ENCODE results near the gene KHNYN.
"Not testable (repeated sequence)": the region's sequence is repeated elsewhere in the genome, so short reads cannot be mapped to it uniquely, and the experiment has no call there.

KHNYN gene

DNA sequence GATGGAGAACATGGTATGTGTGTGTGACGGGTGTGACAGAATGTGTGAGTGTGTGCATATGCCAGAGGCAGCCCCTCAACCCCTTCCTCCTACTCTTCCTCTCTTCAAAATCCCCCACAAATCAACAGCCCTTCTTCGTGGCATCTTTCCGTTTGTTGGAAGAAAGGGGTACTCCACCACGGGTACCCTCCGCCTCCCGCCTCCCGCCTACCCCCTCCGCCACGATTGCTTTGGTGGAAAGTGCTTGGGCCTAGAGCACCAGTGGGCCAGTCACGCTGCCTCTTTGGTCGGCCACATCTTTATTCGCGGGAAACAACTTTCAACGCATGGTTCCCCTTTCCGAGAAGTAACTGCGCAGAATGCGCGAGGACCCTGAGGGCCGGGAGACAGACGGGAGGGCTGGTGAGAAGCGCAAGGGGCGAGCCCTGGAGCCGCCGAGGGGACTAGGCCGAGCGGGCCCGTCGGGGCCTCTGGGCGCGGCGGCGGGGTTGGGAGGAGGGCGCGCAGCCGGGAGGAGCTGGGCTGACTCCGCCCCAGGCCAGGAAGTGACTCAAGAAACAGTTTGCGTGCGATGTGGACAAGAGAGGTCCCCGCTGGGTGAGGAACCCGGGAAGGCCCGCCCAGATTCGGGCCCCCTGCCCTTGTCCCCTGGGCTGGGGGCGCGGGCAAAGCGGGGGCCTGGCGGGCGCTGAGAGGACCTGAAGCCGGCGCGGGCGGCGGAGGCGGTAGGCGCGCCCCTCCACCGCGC lies at the start of gene KHNYN, which contains the start of gene CBLN3:
TSS of gene KHNYN (plus strand) at position 560 of the 748 bp plus-strand sequence. CDS start 777 bp downstream, outside the sequence.
TSS of gene CBLN3 (minus strand) at position 274 of the 748 bp plus-strand sequence. CDS start 614 bp downstream, outside the sequence.
- DNase-seq = peak; percentile 80

DNA sequence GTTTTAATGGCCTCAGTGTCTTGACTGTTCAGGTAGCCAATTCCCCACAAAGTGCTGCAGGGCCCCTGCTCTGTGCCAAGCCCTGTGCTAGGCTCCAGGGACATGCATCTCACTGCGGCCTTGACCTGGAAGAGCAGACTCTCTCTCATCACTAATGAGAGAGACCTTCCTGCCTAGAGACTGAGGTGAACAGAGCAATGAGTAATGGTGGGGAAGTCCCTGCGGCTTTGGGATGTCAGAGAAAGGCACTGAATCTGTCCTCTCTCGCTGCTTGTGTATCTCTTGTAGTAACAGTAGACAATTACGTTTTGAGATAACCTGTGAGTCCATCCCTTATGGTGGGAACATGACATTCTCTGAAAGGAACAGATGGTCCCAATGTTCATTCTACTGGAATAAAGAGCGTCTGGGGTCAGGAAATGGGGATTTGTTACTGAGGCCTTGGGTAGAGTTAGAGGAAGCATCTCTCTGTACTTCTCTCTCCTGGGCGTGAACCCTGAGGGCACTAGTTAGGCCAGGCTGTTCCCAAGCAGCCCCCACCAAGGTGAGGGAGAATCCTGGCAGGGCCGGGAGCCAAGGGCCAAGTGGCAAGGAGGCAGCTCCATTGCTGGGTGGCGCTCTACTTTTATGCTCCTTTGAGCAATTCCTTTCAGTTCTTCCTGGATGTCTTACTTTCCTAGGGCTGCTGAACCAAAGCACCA lies 48.2 kb upstream of the KHNYN start:
- DNase-seq = no peak

DNA sequence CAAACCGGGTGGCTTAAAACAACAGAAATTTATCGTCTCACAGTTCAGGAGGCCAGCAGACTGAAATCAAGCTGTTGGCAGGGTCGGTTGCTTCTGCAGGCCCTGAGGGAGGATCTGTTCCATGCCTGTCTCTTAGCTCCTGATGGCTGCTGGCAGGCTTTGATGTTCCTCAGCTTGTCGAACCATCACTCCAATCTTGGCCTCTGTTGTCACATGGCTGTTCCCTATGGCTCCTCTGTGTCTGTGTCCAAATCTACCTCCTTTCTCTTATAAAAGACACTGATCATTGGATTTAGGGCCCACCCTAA lies 47.7 kb upstream of the KHNYN start:
- DNase-seq = no peak

DNA sequence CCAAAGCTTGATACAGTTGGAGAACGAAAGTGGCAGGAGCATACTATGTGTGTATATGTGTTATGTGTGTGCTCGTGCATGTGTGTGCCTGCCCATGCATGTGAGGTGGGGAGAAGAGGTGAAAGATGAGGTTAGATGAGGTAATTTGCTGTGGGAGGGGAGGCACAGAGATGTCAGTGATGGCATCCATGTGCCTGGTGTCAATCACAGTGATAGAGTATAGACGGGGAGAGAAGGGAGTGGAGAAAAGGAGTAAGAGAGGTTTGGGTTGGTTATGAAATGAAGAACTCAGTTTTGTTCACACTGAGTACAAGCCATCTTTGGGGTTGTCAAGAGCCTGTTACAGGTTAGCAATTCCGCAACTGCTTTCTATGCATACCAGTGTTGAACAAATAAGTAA lies 45.6 kb upstream of the KHNYN start:
- no peak for DNase-seq

DNA sequence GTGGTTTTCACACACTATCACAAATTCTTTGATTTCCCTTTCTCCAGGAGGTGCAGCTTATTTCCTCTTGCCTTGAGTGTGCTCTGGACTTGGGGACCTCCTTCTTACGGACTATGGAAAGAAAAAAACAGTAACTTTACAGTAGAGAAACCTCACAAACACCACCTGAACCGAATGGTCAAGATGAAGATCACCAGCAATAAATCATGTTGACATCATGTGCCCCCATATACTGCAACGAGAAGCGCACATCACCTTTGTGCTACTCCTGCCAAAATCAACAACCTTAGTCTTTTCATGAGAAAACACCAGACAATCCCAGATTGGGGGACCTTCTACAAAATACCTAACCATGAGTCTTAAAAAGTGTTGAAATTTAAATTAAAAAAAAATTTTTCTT lies 44.2 kb upstream of the KHNYN start:
- DNase-seq = no peak

DNA sequence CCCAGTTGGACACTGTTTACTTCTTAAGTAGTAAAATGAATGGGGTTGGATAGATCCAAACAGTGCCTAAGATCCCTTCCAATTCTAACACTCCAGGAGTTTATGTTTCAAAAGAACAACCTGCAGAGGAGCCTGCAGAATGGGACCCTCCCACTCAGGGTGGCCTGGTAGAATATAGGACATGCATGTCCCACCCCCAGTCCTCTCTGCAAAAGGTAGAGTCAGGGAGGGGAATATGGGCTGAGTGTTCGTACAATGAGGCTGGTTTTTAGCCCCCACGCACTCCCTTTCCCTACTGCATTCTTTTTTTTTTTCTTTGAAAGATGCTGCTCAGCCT lies 42.8 kb upstream of the KHNYN start:
- no peak for DNase-seq

DNA sequence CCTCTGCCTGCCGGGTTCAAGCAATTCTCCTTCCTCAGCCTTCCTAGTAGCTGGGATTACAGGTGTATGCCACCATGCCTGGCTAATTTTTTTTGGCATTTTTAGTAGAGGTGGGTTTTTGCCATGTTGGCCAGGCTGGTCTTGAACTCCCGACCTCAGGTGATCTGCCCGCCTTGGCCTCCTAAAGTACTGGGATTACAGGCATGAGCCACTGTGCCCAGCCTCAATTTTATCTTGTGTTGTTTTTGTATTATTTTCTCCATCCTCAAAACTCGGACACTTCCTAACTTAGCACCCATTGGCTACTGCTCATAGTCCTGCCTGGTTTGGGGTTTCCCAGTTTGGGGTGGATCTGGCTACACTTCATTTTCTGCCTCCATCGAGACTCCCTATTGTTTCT lies 42.2 kb upstream of the KHNYN start:
- DNase-seq = not testable (repeated sequence)

DNA sequence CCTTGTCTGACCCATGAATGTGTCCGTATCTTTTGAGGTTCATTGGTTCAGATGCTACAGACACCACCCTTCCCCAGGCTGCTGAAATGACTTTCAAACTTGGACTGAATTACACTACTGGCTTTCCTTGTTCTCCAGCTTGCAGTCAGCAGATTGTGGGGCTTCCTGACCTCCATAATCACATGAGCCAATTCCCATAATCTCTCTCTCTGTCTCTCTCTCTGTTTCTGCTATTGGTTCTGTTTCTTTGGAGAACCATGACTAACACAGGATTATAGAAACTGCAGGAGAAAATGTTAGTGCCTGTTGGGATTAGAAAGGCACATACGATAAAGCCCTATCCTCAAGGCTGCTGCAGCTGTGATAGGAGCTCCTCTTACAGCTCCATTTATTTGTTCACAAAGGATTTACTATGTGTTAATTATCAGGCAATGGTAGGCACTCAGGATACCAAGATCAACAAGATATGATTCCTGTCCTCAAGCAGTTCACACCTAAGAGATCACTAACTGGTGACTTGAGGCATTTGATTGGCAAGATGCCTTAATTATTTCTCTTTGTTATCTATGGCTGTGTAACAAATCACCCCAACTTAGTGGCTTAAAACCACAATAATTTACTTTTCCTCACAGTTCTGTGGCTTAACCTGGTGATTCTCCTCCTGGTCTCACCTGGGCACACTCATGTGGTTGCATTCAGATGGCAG lies 41.1 kb upstream of the KHNYN start:
- DNase-seq = no peak

DNA sequence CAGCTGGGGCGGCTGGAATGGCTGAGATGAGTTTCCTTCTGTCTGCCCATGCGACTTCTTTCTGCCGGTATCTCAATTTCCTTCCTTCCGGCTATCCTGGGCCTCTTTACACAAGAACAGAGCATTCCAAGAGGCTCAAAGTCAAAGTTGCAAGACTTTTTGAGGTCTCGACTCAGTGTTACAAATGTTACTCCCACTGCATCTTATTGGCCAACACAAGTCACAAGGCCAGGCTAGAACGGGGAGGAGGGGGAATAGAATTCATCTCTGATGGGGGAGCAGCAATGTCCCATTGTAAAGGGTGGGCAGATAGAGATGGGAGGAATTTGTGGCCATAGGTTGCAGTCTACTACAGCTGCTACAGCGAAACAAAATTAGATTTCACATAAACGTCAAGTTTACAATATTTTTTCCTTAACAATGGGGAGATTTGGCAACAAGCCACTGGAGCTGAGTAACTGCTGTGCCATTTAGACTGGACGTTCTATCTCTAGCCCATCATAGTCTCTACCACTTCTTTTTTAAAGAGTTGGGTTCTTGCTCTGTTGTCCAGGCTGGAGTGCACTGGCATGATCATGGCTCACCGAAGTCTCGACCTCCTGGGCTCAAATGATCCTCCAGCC lies 40.4 kb upstream of the KHNYN start:
- no peak for DNase-seq

DNA sequence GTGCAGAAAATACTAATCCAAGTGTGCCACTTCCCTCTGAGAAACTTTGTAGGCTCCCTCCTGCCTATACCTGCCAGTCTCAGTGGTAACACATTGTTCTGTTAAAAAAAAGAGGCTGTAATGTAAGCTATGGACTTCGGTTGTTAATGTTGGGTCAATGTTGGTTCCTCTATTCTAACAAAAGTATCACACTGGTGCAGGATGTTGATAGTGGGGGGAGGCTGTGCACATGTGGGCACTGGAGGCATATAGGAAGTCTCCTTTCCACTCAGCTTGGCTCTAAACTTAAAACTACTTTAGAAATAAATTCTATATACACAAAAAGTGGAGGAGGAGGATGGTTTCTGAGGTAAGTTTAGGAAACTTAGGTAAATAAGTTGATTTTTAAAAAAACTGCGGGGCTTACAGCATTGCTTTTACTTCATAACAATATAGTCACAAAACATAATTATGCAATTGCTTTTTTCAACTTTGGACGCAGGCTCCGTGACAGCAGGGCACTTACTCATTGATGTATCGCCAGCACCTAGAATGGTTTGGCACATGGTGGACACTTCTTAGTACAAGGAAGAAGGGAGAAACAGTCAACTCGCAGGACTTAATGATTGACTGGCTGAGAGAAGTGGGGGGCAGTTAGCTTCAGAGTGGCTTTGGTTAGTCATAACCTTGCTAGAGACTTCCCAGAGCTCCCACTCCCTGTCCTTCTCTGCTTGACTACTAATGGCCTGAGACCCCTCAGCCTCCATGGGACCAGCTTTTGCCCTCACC lies 38.9 kb upstream of the KHNYN start:
- DNase-seq = no peak

DNA sequence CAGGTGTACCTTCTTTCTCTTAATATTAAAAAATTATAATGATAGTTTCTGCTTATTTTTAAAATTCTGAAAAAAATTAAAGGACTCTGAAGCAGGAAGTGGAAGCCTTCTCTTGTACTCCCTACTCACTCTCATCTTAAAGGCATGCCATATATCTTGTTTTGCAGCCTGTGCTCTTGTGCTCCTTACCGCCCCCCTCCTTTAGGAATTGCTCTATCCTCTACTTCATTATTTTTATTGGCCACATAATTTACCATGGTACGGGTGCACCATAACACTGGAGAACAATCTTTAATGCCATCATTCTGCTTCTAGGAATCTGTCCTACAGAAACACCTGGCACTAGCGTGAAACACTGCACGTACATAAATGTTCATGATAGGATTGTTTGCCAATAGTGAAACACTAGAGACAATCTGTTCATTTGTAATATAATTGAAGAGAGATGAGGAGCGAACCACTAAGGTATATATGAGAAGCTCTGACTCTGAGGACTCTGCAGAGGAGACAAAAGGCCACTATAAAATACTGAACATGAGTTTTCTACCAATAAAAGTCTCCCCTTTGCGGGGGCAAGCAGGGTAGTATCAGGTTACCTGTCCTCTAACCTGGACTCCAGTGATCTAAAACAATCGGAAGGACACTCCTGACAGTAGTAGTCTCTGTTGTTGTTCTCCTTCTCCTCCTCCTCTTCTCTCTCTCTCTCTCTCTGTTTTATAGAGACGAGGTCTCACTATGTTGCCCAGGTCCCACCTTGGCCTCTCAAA lies 37.2 kb upstream of the KHNYN start:
- peak; percentile 34 for DNase-seq

DNA sequence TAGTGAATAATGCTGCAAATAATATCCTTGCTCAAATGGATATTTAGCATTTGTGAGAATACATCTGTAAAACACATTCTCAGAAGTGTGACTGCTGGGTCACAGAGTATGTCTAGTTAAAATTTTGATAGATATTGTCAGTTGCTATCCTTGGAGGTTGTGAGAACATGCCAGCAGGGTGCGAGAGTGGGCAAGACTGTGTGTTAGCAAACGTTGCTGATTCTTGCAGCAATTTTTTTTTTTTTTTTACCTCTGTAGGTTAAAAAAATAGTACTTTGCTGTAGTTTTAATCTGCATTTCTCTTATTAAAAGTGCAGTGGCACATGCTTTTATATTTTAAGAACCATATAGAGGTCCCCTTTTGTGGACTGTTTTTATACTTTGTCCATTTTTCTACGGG lies 35.5 kb upstream of the KHNYN start:
- no peak for DNase-seq

DNA sequence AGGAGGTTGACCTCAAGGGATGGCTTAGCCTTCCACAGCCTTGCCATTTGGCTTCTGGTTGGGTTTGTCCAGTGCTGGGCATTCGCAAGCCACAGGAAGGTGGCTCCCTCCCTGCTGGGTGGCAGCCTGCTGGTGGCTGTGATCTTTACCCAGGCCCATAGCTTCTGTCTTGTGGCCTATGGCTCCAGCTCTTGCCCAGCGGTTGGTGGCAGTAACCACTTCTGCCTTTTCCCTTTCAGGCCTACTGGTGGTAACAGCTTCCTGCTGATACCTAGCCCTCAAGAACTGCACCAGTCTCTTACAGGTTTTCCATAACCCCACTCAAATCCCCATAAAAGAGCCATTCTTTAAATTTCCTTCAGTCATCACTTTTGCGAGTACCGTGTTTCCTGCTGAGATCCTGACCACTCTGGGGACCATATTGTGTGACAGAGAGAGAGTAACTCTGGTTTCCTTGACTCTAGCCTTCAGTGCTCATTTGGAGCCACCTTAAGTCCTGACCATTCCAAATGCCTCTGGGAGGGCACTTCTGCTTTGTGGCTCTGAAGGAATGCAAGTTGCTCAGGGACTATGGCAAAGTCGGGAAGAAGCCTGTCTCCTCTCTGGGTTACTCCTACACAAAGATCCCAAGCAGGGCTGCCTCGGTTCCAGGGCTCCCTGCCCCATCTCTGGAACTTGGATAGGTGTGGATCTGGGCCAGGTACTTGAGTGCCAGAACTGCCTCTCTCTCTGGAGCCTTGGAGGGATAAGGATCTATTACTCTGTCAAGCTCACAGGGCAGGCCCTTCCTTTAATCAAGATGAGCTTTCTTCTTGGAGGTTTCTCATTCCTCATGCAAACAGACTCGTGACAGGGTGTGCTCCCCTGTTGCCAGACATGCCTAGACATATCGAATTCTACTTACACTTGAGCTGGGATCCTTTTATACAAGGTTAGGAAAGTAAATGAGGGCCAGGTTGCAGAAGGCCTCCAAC lies 33.9 kb upstream of the KHNYN start:
- DNase-seq = no peak

DNA sequence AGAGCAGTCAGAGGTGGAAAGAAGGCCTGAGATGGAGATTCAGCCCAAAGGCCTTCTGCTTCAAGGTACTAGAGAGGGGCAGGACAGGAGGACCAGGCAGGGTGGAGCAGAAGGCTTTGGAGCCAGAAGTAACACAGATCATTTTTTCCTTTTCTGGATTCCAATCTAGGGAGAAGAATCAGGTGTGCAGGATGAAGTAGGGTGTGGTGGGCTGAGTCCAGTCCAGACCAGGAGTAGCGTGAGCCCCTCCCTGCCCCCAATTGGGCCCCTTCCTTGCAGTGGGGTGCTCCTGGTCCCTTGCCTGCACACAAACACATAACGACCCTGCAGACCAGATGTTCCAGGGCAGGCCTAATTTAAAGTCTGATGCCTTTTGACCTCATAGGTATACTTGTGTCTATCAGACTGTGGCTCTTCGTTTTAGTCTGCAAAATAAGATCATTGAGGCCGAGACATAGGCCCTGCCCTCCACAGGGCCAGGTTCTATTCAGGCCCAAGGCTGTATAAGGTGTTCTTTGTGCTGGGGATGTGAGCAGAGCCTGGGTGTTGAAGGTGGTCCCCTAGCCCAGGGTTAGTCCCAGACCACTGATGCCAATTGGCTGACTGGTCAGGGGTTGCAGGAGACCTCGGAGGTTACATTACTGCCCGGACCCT lies 32.0 kb upstream of the KHNYN start:
- no peak for DNase-seq

DNA sequence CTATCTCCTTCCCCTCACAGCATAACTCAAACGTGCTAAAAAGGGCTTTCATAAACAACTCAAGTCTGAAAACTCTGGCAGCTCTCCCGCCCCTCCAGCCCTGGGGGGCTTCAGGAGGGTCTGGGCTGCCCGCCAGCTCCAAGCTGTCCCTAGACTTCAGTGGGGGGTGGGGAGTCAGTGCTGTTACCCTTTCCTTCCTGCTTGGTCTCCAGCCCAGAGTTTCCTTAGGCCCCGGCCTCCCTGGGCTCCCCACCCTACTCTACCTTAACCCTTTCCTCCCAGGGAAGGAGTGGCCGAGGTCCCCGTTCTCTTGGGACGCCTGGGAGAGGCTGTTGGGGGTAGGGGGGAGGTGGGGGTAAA lies 31.5 kb upstream of the KHNYN start:
- DNase-seq = peak; percentile 9

DNA sequence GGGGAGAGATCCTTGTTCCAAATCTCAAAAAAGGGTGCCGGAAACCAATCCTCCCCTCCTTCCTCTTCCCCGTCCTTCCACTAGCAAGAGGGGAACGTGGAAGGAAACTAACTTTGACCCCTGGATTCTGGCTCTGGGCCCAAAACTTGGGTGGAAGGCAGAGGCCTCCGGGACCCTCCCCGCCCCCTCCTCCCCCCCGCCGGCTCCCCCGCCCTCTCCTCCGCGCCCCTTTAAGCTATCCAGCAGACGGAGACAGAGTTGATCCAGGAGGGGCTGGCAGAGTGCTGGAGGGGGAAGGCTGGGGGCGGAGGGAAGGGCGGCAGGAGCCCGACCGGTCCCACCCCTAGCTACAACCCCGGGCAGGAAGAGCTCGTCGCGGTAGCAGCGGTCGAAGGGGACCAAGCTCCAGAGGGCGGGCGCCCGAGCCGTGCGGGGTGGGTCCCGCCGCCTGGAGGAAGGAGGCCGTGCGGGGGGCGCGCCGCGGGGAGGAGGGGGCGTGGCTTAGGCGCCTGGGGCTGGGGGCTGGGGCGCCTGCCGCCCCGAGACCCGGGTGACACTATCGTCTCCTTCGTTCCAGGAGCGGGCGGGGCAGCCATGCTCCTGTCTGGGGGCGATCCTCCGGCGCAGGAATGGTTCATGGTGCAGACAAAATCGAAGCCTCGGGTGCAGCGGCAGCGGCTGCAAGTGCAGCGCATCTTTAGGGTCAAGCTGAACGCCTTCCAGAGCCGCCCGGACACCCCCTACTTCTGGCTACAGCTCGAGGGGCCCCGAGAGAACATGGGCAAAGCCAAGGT lies 30.9 kb upstream of the KHNYN start, which contains the start of gene NYNRIN:
TSS of gene NYNRIN (plus strand) at position 351 of the 794 bp plus-strand sequence. CDS start at position 595, 244 bp downstream.
- peak; percentile 35 for DNase-seq

DNA sequence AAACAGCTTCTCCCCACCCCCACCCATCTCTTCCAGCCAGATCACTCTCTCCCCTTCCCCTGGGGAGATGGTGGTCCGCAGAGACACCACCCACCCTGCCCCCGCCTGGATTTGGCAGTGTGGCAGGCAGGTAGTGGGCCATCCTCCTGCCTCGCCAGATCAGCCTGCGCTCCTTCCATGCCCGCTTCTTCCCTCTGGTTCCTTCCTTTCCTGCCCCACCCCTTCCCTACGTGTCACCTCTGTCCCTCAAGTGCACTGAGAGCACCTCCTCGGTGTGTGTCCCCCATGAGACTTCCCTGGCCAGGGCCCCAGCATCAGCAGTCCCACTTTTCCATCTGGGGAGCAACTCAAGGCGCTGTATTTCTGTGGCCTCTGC lies 30.3 kb upstream of the KHNYN start:
- no peak for DNase-seq

DNA sequence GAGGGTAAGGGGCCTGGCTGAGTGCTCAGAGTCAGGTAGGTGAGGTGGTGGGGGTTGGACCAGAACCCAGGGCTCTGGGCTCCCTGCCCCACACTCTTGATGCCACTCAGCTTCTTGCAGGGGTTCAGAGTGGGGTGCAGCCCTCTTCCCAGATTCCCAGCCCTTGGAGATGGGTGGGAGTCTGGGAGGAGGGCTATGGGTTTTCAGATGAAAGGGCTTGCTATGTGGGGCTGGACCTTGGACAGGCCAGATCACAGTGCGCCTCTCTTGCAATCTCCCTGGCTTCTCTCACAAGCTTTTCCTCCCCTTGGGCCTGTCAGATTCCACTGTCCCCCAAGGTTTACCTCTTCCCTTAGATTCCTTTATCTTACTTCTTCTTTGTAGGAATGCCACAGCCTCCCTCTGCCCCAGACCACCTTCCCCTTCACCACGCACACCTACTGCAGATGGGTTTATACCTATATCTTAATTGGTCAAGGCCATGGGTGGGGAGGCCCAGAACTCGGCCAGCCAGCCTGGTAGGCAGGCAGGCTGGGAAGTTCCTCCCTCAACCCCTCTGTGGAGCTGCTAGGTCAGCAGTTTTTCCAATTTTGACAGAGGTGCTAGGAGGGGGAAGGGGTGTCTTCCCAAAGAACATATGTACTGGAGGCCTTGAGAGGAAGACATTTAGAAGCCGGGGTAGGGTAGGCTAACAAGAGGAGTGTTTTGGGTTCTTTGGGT lies 29.6 kb upstream of the KHNYN start:
- no peak for DNase-seq
